Fibroblast of upper back skin (primary cell): ENCODE data around the gene HSPA1B.
"Not testable (repeated sequence)": the region's sequence is repeated elsewhere in the genome, so short reads cannot be mapped to it uniquely, and the experiment has no call there.

Experiments
- DNase-seq: peaks from one replicate; pipeline ENCODE4 v3.0.0-alpha.2; 2013

HSPA1B gene

DNA sequence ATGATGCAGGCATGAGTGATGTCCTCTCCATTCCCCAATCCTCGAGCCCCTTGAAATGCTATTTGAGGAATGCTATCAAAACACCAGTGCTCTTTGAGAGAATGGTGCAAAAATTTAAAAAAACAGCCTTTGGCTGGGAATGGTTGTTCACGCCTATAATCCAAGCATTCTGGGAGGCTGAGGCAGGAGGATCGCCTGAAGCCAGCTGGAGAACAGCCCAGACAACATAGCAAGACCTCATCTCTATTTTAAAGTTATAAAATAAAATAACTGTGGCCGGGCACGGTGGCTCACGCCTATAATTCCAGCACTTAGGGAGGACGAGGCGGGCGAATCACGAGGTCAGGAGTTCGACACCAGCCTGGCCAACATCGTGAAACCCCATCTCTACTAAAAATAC lies 27.8 kb upstream of the HSPA1B start:
- DNase-seq: no peak

DNA sequence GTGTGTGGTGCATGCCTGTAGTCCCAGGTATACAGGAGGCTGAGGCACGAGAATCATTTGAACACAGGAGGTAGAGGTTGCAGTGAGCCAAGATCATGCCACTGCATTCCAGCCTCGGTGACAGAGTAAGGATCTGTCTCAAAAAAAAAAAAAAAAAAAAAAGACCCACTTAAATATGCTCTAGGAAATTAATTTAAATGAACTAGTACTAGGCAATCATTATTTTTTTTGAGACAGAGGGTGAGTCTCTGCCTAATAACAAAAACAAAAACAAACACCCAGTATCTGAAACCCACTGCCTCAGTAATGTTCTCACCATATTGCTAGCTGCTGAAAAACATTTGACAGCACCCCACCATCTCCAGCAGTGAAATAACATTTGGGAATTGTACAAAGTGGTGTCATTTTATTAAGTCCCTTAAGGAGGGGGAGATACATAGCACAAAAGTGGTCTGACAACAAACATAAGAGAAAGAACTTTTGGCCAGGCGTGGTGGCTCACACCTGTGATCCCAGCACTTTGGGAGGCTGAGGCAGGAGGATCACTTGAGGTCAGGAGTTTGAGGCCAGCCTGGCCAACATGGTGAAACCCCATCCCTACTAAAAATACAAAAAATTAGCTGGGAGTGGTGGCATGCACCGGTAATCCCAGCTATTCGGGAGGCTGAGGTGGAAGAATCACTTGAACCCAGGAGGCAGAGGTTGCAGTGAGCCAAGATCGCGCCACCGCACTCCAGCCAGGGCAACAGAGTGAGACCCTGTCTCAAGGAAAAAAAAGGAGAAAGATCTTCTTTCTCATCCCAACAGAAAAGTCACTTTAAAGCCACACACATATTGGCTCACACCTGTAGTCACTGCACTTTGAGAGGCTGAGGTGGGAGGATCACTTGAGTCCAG lies 26.3 kb upstream of the HSPA1B start:
- DNase-seq: not testable (repeated sequence)

DNA sequence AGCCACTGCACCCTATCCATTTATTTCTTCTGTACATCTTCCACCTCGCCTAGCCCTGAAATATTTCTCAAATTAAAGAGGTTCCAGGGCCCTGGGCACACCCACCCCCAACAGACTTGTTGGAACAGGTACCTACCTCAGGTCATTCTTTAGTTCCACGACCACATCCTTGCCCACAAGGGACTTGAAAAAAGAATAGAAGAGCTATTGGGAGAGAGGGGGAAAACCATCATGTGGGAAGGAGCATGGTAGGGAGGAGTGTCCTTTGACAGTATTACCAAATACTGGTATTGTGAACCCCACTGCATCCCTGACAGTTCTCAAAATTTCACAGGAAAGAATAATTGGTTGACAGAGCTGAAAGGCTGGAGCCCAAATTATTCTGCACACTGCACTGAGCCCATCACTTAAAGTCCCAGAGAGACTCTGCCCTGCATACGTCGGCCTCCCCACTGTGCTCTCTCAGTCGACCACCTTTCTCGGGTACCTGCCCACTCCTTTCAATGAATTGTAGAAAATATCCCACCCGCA lies 21.5 kb upstream of the HSPA1B start:
- DNase-seq: no peak

DNA sequence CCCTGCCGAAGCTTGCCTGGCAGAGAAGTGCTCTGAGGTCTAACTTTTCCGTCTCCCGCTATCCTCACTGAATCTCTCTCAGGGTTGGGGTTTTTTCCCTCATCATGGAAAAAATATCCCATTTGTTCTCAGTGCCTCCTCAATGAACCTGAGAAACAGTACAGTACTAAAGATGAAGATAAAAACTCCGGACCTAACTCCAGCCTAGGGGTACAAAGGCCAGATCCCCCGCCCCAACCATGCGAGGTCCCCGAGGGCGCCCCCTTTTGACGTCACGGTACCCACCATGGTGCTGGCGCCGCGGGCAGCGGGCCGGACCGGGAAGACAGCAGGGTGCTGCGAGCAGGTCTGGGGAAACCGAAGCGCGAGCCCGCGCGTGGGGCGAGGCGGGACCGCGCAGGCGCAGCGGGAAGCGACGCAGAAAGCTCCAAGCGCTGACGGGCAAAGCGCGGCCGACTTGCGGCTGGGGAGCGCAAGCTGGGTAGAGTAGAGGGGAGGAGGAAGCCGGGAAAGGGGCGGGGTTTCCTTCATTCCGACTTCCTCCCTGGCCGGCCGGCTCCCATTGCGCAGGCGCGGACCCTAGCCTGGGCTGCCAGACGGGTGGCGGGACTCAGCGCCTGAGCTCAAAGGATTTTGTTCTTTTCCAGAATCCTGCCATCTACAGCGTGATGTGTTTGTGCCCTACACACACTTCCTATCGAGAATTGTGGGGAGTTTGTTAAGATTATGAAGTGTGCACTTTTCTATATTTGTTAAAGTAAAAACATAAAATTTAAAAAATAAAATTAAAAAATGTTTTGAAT lies 20.9 kb upstream of the HSPA1B start, which contains the start of gene LSM2:
LSM2 (minus strand) TSS at position 497 of the 803 bp plus-strand sequence; CDS start at position 288, 209 bp downstream.
- peak; percentile 97 for DNase-seq

DNA sequence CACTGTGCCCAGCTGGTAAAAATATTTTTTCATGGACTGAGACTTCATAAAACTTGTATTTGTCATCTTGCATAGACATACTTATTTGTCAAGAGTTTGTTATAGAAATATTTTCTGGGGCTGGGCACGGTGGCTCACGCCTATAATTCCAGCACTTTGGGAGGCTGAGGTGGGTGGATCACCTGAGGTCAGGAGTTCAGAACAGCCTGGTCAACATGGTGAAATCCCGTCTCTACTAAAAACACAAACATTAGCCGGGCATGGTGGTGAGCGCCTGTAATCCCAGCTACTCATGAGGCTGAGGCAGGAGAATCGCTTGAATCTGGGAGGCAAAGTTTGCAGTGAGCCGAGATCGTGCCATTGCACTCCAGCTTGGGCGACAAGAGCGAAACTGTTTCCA lies 18.9 kb upstream of the HSPA1B start:
- not testable (repeated sequence) for DNase-seq

DNA sequence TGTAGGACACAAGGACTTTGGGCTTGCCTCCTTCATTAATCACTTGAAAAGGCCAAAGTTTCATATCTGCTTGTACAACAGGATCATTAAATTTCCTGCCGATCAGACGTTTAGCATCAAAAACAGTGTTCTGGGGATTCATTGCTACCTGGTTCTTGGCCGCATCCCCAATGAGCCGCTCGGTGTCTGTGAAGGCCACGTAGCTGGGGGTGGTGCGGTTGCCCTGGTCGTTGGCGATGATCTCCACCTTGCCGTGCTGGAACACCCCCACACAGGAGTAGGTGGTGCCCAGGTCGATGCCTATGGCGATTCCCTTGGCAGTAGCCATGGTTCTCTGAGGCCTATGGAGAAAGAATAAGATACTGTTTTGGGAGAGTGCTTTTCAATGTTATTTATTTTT lies 15.9 kb upstream of the HSPA1B start:
- no peak for DNase-seq

DNA sequence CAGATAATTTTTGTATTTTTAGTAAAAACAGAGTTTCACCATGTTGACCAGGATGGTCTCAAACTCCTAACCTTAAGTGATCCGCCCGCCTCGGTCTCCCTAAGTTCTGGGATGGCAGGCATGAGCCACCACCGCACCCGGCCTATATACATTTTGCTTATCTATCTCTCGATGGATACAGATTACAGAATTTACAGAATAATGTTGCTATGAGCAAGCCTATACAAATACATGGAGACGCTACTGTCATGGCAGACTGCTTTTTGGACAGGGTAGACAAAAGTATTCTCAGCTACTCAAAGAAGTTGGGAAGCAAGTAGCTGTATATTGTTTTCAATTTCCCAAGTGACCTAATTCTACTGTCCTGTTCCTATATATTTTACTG lies 14.1 kb upstream of the HSPA1B start:
- no peak for DNase-seq

DNA sequence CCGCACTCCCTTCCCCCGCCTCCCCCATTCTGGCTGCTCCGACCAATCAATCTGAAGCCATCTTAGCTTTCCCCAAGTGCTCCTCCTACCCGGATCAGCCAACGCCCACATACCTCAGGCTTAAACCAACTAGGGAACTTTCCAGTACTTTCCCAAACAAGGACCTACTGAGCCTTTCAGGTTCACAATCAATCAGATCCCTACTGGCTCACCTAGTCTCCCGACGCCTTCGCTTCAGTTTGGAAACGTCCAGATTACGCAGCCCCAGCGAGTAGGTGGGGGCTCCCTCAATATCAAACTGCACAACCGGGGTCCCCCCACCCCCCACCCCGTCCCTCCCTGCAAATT lies 12.9 kb upstream of the HSPA1B start:
- DNase-seq: peak; percentile 99

DNA sequence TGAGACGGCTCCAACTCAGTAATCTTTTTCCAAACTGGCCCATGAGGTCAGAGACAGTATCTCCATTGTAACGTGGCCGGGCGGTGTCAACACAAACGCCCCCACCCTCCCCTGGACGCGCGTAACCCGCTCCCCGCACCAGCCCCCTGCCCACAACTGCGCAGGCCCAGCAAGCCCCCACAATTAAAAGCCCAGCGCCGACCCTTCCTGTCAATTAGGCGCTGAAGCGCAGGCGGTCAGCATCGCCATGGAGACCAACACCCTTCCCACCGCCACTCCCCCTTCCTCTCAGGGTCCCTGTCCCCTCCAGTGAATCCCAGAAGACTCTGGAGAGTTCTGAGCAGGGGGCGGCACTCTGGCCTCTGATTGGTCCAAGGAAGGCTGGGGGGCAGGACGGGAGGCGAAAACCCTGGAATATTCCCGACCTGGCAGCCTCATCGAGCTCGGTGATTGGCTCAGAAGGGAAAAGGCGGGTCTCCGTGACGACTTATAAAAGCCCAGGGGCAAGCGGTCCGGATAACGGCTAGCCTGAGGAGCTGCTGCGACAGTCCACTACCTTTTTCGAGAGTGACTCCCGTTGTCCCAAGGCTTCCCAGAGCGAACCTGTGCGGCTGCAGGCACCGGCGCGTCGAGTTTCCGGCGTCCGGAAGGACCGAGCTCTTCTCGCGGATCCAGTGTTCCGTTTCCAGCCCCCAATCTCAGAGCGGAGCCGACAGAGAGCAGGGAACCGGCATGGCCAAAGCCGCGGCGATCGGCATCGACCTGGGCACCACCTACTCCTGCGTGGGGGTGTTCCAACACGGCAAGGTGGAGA lies 12.3 kb upstream of the HSPA1B start, which contains the start of the genes HSPA1A and HSPA1L:
HSPA1A (plus strand) TSS at position 519 of the 814 bp plus-strand sequence; CDS start at position 733, 214 bp downstream.
HSPA1L (minus strand) TSS at position 259 of the 814 bp plus-strand sequence. CDS start 3,311 bp downstream, outside the sequence.
- DNase-seq: peak; percentile 98

DNA sequence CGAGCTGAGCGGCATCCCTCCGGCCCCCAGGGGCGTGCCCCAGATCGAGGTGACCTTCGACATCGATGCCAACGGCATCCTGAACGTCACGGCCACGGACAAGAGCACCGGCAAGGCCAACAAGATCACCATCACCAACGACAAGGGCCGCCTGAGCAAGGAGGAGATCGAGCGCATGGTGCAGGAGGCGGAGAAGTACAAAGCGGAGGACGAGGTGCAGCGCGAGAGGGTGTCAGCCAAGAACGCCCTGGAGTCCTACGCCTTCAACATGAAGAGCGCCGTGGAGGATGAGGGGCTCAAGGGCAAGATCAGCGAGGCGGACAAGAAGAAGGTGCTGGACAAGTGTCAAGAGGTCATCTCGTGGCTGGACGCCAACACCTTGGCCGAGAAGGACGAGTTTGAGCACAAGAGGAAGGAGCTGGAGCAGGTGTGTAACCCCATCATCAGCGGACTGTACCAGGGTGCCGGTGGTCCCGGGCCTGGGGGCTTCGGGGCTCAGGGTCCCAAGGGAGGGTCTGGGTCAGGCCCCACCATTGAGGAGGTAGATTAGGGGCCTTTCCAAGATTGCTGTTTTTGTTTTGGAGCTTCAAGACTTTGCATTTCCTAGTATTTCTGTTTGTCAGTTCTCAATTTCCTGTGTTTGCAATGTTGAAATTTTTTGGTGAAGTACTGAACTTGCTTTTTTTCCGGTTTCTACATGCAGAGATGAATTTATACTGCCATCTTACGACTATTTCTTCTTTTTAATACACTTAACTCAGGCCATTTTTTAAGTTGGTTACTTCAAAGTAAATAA lies 10.2 kb upstream of the HSPA1B start:
- not testable (repeated sequence) for DNase-seq

DNA sequence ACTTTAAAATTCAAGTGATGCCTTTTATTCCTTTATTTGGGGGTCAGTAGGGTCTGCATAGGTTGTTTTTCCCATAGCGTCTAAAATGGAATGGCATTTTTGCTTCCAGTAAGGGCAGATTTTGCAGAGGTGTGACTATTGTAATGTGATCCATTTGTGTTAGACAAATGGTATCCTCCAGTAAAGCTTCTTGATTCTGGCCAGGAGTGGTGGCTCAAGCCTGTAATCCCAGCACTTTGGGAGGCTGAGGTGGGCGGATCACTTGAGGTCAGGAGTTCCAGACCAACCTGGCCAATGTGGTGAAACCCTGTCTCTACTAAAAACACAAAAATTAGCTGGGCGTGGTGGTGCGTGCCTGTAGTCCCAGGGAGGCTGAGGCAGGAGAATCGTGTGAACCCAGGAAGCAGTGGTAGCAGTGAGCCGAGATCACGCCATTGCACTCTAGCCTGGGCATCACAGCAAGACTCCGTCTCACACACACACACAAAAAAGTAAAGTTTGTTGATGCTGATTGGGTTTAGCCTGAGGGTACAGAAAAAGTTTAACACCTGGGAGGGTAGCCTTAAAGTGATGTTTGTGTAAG lies 9.5 kb upstream of the HSPA1B start:
- not testable (repeated sequence) for DNase-seq

DNA sequence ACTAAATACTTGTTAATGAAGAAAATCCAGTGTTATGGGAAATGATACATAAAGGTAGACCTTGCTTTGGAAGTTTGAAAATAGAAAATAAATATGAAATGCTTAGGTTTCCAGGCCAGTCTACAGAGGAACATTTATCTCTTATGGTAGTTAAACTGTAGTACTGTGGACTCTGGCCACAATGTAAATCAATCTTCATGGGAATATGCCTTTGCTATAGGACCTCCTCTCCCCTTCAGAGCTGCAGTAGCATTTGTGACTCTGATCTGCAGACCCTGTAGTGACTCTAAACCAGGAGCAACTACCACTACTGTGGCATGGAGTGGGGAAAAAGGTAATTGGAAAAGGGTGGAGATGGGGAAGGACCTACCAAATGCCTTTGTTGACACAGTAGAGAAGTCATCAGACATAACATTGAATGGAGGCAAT lies 7.7 kb upstream of the HSPA1B start:
- DNase-seq: no peak

DNA sequence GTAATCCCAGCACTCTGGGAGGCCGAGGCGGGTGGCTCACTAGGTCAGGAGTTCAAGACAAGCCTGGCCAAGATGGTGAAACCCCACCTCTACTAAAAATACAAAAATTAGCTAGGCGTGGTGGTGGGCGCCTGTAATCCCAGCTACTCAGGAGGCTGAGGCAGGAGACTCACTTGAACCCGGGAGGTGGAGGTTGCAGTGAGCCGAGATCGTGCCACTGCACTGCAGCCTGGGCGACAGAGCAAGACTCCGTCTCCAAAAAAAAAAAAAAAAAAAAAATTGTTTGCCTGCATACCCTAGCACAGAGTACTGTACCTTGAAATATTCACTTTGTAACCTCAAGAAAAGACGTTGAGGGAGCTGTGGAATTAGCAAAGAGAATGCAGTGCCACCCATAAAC lies 7.1 kb upstream of the HSPA1B start:
- DNase-seq: not testable (repeated sequence)

DNA sequence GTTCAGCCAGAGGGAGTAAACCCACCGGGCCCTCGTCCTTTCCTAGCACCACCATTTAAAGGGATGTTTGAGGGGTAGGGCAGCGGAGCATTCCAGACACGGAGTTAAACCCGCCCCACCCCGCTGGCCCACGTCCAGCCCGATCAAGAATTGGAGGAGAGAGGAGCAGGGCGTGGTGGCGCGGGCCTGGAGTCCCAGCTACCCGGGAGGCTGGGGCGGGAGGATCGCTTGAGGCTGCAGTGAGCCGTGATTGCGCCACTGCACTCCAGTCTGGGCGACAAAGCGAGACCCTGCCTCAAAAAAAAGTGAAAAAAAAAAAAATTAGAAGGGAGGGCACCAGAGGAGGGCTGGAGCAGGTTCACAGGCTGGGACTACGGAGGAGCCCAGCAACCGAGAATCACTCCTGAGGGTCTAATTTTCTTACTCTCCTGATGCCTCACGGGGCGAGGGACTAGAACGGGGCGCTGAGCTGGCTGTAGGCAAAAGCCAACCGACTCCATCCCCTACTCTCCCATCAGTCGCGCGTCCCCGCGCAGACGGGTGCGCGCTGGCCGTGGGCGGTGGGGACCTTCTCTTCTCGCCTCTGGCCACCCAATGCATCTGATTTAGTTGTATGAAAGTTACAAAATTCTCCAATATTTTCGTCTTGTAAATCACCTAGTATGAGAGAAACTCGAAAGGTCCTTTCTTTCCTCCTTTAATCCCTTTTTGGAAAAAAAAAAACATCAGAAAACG lies 6.1 kb upstream of the HSPA1B start:
- peak; percentile 43 for DNase-seq

DNA sequence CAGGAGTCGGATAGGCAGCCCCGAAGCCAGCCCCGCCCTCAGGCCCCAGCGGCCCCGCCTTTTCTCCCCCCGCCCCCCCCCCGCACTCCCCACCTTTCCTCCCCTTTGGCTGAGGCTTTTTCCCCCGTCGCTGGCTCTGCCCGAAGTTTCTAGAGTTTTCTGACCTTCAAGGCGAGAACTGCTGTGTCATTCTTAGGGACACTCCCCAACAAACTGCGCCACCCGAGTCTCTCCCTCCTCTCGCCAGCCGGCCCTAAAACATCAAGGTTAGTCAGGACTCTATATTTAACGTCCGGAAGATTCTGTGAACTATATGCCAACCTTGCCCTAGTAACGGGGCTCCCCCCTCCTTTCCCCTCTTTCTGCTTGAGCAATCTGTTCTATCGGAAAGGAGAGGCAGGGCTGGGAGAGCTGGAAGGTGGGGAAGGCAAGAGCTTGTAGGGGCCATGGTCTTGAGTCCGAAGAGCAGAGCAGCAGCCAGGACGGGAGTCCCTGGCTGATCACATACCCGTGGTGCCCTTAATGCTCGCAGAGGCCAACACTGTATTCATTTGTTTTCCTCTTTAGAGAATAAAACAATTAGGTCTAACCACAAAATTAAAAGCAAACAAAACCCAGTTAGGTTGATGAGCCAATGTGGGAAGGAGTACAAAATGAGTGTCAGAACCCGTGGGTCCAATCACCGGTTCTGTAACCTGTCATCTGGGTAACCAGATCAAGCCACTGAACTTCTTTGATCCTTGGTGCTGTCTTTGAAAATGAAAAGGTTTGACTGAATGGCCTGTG lies 5.3 kb upstream of the HSPA1B start:
- DNase-seq: peak; percentile 70

DNA sequence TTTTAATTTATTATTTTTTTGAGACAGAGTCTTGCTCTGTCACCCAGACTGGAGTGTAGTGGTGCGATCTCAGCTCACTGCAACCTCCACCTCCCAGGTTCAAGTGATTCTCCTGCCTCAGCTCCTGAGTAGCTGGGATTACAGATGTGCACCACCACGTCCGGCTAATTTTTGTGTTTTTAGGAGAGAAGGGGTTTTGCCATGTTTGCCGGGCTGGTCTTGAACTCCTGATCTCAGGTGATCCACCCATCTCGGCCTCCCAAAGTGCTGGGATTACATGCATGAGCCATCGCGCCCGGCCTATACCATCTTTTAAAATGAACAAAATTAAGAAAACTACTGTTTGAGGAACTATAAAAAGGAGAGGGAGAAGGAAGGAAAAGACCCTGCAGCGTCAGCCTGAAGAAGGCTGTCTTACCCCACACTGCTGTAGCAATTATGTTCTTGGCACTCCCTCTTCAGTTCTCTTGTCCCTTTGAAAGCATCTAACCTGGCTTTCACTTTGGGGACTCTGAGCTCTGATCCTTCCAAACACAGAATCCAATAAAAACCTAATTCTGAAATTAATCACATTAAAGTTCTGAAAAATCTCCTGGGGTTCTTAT lies 3.8 kb upstream of the HSPA1B start:
- not testable (repeated sequence) for DNase-seq

DNA sequence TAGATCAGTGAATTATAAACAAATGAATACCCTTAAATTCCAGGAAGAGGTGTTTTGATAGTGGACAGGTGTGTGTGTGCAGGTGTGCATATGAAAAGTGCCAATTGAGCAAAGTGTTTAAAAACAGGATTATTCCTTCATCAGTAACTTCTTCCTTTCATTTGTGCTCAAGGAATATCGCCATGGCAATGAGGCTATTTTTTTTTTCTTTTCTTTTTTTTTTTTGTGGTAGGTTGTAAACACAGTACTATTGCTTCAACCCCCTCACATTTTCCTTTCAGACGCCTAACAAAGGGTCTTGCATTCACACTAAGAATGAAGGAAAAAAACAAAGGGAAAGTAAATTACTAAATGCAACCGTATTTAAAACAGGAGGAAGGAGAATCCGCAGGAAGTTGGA lies 2.0 kb upstream of the HSPA1B start:
- DNase-seq: no peak

DNA sequence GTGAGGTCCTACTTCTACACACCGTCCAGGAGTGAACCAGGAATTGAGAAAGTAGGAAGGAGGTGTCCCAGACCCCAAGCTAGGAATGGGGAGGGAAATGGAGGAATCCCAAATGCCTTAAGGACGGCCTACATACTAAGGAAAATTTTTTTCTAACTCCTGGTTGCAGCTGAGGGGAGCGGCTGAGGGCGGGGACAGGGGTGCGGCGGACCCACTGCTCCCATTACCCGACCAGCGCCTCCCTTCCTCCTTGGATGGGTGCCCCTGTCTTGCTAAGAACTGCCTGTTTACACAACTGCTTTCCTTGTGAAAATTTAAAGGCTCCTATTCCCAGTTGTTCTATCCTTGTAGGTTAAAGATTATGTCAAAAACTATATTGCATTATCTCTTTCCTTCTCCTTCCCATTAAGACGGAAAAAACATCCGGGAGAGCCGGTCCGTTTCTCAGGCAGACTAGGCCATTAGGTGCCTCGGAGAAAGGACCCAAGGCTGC lies 699 bp upstream of the HSPA1B start:
- DNase-seq: peak; percentile 87
